Right lobe of liver (tissue), 4 donors: ENCODE data around the gene SURF1.
"Not testable (repeated sequence)": the region's sequence is repeated elsewhere in the genome, so short reads cannot be mapped to it uniquely, and the experiment has no call there.

Experiments used
- POLR2A ChIP-seq: fragments of 450-650 bp; IDR thresholded peaks from one replicate; pipeline ENCODE4 v1.6.1; 2017; ENCODE audit warnings: antibody characterized with exemption, mild to moderate bottlenecking
- TF ChIP-seq, protein P1 (sequence below), 4 donors: fragments of 200-600 bp in 3 of 4; fragments of 450-650 bp in 1 of 4; IDR thresholded peaks; one replicate each; pipeline versions ENCODE4 v1.5.1 to v1.8.0; 2016 to 2022; ENCODE audit warnings: antibody characterized with exemption in 4 of 4, mild to moderate bottlenecking in 2 of 4
- donor health status: DM: no; HTN: no; CAD: no.
- donor health status: DM: no; HTN: no; CAD: no.
- donor health status: DM: no; HTN: yes; CAD: no.

DNA sequence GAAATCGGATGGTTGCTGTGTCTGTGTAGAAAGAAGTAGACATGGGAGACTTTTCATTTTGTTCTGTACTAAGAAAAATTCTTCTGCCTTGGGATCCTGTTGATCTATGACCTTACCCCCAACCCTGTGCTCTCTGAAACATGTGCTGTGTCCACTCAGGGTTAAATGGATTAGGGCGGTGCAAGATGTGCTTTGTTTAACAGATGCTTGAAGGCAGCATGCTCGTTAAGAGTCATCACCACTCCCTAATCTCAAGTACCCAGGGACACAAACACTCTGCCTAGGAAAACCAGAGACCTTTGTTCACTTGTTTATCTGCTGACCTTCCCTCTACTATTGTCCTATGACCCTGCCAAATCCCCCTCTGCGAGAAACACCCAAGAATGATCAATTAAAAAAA is 35.2 kb upstream of the SURF1 start:
- TF ChIP-seq, protein P1, sequence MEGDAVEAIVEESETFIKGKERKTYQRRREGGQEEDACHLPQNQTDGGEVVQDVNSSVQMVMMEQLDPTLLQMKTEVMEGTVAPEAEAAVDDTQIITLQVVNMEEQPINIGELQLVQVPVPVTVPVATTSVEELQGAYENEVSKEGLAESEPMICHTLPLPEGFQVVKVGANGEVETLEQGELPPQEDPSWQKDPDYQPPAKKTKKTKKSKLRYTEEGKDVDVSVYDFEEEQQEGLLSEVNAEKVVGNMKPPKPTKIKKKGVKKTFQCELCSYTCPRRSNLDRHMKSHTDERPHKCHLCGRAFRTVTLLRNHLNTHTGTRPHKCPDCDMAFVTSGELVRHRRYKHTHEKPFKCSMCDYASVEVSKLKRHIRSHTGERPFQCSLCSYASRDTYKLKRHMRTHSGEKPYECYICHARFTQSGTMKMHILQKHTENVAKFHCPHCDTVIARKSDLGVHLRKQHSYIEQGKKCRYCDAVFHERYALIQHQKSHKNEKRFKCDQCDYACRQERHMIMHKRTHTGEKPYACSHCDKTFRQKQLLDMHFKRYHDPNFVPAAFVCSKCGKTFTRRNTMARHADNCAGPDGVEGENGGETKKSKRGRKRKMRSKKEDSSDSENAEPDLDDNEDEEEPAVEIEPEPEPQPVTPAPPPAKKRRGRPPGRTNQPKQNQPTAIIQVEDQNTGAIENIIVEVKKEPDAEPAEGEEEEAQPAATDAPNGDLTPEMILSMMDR (IDR thresholded peaks at IDR 0.05), result not testable (repeated sequence)
- not testable (repeated sequence) for TF ChIP-seq POLR2A
